NCI-H146 (cell line): ENCODE results near the gene TBC1D32.
"Not testable (repeated sequence)": the region's sequence is repeated elsewhere in the genome, so short reads cannot be mapped to it uniquely, and the experiment has no call there.

Experiments
- DNase-seq: peaks from one replicate; lab custom pipeline; 2025; lab: John Stamatoyannopoulos, UW

Gene TBC1D32

DNA sequence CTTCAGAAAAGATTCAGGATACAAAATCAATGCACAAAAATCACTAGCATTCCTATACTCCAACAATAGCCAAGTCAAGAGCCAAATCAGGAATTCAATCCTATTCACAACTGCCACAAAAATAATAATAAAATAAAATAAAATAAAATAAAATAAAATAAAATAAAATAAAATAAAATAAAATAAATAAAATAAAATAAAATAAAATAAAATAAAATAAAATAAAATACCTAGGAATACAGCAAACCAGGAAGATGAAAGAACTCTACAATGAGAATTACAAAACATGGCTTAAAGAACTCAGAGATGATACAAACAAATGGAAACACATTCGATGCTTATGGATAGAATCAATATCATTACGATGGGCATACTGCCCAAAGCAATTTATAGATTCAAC is 120.9 kb downstream of the TBC1D32 start:
- DNase-seq: not testable (repeated sequence)

DNA sequence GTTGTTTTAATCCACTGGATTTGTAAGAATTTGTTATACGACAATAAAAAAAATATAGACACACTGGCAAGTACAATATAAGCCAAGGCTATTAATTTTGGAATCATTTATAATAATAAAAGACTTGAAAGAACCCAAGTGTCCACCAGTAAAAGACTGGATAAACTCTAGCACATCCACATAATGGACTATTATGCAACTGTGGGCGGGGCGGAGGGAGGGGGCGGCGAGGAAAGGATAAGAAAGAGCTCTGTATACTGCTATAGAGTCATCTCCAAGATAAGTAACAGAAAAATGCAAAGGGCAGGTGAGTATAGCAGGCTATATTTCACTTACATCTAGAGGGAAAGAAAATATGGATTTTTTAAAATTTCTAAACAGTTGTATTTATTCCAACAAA is 123.3 kb downstream of the TBC1D32 start:
- no peak for DNase-seq

DNA sequence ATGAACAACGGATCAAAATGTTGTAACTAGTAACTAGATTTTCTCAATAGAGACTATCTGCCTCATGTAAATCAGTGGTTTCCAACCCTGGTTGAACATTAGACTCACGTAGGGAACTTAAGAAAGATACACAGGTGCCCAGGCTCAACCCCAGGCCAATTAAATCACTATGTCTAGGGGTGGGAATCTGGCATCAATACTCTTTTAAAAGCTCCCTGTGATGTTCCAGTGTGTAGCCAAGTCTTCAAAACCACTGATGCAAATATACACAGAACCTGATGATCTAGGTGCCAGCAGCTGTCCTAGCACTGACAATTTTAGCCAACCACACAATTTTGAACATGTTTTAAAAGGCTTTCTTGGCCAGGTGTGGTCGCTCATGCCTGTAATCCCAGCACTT is 128.7 kb downstream of the TBC1D32 start:
- no peak for DNase-seq

DNA sequence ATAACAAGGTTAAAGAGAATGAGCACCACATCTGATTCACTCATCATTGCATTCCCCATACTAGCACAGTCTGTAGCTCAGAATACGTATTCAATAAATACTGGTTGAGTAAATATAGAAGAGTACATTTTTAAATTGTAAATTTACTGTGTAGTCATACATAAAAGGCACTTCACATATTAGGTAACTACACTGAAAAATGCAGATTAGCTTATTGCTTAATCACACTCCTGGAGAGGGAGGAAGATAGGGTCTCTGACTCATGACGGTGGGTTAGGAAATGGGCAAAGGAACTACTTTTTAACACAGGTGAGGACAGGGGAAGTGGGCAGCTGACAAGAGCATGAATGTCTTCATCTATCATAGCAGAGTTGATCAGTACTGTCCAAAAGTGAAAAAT is 133.2 kb downstream of the TBC1D32 start:
- DNase-seq: no peak

DNA sequence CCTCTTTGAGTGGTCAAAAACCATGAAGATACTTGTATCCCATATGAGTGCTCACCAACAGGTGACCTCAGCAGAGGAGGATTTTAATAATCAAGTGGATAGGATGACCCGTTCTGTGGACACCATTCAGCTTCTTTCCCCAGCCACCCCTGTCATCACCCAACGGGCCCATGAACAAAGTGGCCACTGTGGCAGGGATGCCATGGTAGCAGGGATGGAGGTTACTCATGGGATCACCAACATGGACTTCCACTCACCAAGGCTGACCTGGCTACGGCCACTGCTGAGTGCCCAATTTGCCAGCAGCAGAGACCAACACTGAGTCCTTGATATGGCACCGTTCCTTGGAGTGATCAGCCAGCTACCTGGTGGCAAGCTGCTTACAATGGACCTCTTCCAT is 138.2 kb downstream of the TBC1D32 start:
- not testable (repeated sequence) for DNase-seq

DNA sequence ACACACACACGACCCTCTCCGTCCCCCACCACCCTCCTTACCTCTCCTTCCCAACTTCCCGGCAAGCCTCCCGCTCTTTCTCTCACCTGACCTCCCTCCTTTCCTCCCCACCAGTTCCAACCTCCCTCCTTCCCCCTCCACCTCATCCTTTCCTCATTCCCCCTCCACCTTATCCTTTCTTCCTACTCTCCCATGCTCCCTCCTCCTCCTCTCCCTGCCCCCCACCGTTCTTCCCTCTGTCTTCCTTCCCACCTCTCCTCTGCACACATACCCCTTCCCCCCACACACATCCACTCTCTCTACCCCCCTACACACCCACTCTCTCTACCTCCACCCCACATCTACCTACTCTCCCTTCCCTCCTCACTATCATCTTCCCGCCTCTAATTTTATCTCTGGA is 144.2 kb downstream of the TBC1D32 start:
- DNase-seq: no peak

DNA sequence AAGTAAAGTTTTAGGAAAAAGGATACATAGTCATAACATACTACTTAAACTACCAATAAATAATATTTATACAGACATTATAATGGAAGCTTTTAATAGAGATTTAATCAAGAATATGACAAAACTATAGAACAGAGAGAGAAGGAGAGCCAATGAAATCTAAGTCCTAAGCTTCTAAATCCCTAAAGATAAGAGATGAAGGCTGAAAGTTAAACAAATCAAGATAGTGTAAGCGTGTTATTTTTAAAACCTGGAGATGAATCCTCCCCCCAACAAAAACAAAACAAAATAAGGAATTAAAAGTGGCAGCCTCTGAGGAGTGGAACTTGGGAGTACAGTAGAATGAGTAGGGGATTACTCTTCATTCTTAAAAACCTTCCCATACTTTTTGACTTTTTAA is 145.9 kb downstream of the TBC1D32 start:
- DNase-seq: no peak

DNA sequence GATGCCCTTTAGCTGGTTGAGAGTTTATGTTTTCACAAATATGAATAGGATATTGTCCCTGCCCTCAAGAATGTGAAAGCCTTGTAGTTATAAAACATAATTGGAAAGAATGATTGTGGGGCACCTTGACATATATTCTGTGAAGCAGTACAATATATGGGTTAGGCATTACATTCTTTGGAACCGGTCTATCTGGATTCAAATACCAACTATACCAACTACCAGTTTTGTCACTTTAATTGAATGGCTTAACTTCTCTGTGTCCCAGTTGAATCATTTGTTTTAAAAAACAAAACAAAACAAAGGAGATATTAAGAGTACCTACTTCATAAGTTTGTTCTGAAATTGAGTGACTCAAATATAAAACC is 146.5 kb downstream of the TBC1D32 start:
- no peak for DNase-seq

DNA sequence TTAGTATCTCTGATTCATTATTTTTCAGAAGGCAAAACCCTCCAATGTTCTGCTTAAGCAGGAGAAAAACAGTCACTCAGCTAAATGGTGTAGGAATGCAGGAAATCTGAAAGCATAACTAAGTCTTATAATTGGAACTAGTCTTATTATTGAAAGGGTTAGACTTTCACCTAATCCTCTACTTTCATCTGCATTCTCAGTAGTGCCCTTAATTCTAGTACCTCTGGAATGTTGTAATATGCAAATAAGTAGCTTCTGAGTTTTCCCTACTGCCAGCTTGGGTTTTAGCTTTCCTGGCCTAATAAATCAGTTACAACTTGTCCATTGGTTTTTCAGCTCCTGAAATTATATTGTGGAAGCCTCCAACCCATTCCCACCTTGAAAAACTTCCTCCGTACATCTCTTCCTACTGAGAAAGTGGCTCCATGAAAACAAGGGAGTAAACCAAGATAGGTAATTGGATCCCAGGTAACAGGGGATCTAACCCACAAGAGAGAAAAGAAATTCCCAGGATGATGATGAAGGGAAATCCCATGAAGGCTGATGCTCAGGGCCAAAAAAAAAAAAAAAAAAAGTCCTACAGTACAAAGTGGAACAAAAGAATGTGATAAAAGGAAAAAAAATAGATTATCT is 147.0 kb downstream of the TBC1D32 start:
- no peak for DNase-seq

DNA sequence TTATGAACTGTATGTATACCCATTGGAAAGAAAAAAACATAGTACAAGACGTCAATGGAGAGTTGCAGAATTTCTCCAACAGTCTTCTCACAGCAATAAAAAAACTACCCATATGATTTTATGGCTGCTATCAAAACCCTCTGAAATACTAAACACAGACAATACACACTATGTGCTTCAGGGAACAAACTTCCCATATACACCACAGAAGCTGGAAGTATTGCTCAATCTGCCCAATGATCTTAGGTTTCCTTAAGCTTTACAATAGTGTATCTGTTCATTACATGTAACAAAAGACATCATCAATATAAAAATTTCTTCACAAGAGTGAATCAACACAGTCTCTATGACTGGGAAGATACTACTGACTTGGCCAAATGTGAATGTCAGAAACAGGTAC is 150.5 kb downstream of the TBC1D32 start:
- no peak for DNase-seq

DNA sequence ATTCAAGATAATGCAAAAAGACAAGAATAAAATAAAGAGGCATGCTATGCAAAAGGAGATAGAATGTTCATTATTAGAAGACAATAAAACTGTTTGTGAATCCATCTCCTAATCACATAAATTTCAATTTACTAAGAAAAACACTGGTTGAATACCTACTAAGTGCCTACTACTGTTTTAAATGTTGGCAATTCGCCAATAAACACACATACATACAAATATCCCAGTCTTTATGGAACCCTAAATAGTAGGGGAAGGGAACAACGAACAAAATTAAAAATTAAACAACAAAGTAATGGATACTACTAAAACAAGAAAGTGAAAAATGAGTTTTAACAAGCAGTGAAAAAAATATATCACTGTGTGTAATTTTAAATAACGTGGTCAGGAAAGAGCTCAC is 158.5 kb downstream of the TBC1D32 start:
- DNase-seq: no peak

DNA sequence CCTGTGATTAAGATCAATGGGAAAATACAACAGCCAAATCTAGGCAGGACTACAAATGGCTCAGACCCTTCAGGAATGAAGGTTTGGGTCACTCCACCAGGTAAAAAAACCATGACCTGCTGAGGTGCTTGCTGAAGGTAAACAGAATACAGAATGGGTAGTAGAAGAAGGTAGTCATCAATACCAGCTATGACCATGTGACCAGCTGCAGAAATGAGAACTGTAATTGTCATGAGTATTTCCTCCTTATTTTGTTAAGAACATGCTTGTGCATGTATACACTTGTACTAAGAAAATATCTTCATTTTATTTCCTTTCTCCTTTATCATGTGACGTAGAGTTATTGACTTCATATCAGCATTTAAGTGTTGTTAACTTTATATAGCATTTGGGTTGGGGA is 161.8 kb downstream of the TBC1D32 start:
- not testable (repeated sequence) for DNase-seq

DNA sequence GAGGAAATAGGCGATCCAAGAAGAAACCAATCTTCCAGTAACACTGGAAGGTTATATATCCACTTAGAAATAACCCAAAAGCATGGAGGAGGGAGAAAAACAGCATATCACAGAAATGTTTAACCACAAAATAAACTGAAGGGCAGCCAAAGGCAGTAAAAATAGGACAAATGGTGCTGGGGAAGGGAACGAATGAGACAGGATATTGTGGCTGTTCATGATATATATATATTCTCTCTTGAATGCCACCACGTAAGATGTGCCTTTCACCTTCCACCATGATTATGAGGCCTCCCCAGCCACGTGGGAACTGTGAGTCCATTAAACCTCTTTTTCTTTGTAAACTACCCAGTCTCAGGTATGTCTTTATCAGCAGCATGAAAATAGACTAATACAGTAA is 162.4 kb downstream of the TBC1D32 start:
- DNase-seq: no peak

DNA sequence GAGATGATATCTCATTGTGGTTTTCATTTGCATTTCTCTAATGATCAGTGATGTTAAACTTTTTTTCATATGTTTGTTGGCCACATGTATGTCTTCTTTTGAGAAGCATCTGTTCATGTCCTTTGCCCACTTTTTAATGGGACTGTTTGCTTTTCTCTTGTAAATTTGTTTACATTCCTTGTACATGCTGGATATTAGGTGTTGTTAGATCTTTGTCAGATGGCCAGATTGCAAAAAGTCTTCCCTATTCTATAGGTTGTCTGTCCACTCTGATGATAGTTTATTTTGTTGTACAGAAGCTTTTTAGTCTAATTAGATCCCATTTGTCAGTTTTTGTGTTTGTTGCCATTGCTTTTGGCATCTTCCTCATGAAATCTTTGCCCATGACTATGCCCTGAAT is 172.4 kb downstream of the TBC1D32 start:
- DNase-seq: no peak

DNA sequence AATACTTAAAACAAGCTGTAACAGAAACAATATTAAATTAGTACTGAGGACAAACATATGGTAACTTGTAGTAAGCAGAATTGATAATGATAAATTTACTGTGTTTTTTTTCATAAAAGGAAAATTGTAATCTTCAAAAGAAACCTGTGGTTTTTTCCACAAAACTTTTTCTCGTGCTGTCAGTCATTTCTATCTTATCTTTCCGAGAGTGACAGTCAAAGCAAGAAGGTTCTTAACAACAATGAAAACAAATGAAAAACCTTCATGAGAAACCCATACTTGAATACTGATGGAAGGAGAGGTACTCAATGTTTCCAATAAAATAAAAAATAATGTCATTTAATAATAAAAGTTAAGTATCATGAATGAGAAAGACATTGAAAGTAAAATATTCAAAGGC is 174.0 kb downstream of the TBC1D32 start:
- DNase-seq: no peak

DNA sequence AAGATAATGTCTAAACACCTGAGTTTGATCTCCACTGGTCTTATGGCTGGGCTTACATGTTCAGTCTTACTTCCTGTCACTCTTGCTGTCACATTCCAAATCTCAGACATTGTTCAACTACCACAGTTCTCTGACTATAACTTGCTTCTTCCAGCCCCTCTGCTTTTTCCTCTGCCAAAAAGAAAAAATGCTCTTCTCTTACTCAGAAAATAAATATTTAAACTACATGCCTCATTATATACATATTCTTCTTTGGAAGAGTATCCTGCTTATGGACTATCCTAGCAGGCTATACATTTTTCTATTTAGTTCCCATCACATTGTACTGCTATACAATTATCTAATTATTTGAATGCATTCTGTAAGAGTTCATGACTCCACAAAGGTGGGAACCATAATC is 175.4 kb downstream of the TBC1D32 start:
- DNase-seq: no peak

DNA sequence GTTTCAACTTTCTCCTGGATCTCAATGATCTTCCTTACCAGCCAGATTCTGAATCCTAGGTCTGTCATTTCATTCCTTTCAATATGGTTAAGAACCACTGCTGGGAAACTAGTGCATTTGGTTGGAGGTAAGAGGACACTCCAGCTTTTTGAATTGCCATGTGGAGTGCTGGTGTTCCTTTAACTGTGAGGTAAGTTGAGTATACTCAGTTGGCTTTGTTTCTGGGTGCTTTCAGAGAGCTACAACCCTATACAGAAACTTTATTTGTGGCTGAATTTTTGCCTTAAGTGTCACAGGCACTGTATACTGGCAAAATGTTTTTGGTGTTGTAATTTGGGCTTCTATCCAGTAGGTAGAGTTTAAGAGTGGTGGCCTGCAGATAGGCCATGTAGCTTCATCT is 175.8 kb downstream of the TBC1D32 start:
- no peak for DNase-seq

DNA sequence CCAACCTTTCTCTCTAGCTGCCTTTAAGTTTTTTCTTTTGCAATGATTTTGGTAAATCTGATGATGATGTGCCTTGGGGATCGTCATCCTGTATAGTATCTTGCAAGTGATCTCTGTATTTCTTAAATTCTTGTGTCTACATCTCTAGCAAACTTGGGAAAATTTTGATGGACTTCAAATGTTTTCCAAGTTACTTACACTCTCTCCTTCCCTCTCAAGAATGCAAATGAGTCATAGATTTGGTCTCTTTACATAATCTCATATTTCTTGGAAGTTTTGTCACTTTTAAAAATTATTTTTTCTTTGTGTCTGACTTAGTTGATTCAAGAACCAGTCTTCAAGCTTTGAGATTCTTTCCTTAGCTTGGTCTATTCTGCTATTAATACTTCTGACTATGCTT is 176.4 kb downstream of the TBC1D32 start:
- no peak for DNase-seq

DNA sequence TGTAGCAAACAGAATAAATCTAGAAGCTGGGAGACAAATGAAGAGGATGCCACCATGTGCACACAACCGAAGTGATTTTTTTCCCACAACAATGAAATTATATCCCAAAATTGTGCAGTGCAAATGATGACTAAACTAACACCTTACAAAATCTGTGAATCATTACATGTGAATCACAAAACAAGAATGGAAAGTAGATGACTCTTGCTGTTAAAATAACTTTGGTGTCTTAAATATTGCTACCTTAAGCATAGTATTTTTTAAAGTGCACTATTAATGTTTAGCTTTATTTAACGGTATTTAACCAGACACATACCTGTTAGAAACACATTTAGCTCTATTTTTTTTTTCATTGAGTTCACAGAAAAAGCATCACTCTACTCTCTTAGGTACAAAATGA is 190.8 kb downstream of the TBC1D32 start:
- DNase-seq: no peak

DNA sequence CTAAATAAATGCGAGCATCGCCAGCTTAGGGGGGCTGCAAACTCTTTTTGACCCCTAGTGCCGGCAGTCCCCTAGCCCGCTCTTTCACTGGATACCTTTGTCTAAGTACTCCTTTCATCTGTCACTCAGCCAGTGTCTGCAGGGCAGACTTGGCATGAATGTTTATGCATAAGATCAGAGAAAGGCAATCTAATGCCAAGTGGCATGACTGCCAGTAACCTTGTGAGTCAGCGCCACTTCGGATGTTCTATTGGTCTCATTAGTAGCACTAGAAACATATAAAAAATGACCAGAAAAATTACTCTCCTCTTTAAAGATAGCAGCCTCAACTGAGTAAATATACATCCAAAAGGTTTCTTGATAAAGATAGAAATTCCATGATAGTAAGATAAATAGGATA is 192.2 kb downstream of the TBC1D32 start:
- no peak for DNase-seq

DNA sequence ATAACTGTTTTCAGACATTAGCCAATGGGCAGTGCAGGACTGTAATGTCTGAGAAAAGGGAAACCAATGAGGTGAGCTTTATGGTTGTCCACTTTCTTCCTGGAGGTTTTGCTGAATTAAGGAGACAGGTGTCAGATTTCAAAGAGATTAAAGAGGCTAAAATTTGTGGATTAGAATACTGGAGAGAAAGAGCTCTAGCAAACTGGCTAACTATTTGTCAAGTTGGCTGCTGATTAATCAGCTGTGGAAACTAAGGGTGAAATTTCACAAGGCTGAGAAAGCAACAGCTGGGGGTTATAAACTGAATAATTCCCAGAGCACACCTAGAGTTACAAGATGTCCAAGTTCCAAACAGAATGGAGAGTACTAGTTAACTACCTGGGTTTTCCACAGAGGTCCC is 198.9 kb downstream of the TBC1D32 start:
- no peak for DNase-seq

DNA sequence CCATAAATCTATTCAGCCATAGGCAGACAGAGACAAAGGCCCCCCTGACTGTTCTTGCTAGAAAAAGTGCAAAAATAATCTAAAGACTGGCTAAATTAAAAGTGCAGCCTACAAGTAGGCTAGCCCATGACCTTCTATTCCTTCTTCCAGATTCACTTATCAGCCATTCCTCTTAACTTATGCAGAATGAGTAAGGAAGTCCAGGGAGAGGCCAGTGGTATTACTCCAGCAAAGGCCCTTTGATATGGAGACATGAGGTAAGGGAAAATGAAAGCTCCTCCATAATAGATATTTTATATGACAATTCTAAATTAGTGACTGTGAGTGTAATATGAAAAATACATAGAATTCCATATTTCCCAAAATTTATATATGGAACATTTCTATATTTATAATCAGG is 199.4 kb downstream of the TBC1D32 start:
- DNase-seq: no peak

DNA sequence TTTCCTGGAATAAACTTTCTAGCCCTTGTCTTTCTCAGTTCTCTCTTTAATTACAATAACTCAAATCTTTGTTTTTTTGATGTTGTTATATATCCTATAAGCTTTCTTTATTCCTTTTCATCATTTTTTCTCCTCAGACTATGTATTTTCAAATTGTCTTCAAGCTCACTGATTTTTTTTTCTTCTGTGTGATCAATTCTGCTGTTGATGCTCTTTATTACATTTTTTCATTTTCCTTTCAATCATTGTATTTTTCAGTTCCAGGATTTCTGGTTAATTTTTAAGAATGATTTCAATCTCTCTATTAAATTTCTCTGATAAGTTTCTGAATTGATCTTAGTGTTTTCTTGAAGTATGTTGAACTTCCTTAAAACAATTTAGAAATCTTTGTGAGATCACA is 209.7 kb downstream of the TBC1D32 start:
- DNase-seq: no peak

DNA sequence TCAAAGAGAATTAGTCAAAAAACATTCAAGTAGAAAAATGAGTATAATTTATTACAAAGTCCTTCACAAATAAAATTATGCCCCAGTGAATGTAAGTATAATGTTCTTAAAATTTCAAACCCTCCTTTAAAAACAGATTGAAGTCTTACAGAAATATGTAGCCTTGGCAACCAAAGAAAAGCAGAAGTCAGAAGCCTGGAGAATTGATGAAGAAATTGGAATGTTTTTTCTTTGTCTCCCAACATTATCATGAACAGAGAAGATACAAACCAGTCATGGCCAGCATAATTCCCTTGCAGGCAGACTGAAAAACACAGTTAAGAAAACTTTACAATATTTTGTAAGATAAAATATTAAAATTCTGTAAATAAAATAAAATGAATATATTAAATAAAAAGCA is 221.9 kb downstream of the TBC1D32 start:
- no peak for DNase-seq

DNA sequence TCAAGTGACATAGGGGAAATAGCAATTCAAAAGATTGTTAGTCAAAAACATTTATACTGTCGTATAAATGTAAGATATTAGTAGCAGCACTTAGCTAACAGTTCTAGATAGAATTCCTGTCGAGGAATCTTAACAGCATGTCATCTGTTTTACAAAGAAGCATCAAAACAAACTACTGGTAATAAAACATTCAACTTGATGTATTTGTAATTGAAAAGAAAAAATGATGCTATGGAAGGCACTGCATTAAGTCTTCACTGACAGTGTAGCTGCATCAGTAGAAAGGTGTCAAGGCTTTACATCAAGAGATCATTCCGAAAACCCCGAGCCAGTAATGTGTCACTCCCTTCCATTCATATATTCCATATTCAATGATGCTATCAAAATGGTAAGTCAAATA is 223.5 kb downstream of the TBC1D32 start:
- no peak for DNase-seq
